Stimulated activated CD8-positive, alpha-beta memory T cell treated with anti-CD3 and anti-CD28 coated beads, Interleukin-4, amount 100 ng/mL, for 48 hours (primary cell): ENCODE data around the gene CNR2.
"Not testable (repeated sequence)": the region's sequence is repeated elsewhere in the genome, so short reads cannot be mapped to it uniquely, and the experiment has no call there.

ENCODE experiments used
- DNase-seq: peaks from one replicate; pipeline ENCODE4 v3.0.0-alpha.2; 2020

CNR2 gene

DNA sequence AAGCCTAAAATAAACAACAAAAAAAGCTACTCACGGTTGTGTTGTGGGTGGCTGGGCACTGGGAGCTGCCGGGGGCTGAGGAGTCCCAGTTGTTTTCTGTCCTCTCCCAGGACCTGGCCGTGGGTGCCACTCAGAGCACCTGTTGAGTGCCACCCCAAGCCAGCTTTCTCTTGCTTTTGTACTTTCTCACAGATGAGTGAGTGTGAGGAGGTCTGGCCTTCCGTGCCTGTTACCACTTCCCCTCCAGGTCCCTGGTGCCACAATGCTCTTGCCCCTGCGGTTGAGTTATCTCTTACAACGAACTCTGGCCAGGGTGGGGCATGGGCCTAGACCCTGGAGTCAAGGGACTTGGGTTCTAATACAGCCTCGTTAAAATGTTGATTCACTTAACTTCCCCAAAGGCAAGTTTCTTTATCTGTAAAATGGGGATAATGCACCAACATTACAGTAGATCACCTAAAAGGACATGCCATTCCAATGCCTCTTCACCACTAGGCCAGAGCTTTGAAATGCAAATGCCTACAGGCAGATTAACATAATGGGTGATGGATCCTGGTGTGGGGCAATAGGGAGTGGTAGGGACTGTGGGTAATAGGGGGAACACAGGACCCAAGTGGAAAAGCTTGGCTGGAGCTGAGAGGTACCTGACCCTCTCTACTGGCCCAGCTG is at the start of gene CNR2:
Gene CNR2 (minus strand): TSS at position 151 of the 669 bp plus-strand sequence. CDS start 37,745 bp downstream, outside the sequence.
- no peak for DNase-seq

DNA sequence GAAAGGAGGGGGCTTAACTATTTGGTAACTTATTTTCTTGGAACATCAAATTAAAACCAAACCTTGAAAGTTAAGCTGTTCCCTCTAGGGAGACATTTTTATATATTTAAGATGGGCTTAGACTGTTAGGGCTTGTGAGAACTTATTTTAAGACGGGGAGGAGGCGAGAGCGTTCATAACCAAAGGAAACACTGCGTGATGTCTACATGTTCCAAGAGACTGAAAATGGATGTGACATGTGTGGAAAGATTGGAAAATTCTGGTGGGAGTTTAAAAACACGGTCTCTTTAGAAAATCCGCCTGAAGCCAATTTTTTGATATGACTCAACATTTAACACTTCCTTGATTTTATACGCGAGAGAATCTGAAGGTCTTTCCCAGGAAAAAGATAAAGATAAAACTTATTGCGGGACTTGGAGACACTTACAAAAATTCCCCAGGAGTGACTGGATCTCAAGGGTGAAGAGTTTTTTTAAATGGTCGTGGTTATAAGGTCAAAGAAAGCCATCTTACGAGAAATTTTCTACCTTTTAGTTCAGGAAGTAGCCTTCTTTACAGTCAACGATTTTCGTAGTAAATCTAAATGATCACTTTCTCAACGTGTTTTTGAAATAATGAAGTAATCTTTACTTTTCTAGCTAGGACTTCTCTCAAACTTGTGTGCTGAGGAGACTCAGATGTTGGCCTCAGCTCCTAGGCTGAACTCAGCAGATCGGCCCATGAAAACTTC is 47.3 kb upstream of the CNR2 start:
- no peak for DNase-seq

DNA sequence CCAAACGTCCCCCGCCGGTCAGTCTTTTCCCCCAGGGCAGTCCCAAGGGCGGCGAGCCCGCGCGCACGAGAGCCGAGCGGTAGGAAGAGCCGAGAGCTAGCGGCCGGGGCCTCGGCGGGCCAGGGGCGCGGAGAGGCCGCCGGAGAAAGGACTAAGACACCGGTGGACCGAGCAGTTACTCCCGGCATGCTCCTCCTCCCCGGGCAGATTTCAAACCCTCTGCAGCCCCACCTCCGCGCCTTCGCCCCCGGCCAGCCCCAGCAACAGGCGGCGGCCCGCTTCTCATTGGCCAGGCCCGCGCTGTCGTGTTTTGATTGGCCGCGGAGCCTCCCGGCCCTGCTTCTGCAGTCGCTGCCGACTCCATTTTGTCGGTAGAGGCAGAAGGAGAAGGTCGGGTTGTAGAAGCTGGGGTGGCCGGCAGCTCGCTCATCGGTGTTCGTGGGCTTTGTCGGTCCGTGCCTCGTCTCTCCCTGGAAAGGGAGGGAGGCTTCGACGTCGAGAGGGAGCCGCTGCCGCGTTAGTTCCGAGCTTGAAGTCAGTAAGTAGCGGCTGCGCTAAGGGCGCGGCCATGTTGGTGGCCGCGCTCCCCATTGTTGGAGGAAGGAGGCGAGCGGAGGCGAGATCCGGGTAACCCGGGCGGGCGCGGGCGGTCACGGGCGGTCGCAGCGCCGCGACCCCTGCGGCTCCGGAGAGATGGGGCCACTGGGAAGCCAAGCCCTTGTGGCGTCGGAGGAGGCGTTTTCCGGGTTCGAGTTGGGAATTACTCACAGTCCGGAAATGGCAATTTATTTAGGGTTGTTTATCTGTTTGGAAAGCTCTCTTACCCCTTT is 46.5 kb upstream of the CNR2 start, which contains the start of gene PNRC2:
Gene PNRC2 (plus strand): TSS at position 368 of the 830 bp plus-strand sequence. CDS start 1,630 bp downstream, outside the sequence.
- DNase-seq: peak; percentile 96

DNA sequence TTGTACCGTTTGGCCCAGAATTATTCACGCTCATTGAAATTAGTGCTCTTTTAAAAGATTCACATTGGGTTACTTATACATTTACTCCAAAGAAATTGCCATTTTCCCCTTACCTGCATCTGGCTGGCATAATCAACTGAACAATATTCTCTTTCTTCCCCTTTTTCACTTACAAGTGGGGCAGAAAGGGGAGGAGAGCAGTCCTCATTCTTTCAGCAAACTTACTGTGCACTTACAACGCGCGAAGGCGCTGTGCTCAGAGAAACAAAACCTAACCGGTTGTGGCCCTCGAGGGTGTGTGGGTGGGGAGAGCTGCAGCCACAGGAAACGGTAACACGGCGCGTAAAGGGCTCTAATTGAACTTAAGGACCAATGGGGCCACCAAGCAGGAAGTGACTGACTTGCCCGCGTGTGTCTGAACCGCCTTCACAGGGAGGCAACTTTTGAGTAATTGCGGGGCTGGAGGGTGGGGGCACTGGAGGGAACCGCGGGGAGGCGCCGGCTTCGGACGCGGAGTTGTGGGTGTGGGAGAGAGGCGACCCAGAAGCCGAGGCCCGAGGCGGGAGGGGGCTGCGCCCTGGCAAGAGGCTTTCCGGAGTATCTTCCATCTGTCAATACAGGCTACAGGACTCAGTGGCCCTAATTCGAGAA is 45.8 kb upstream of the CNR2 start:
- DNase-seq: peak; percentile 92

DNA sequence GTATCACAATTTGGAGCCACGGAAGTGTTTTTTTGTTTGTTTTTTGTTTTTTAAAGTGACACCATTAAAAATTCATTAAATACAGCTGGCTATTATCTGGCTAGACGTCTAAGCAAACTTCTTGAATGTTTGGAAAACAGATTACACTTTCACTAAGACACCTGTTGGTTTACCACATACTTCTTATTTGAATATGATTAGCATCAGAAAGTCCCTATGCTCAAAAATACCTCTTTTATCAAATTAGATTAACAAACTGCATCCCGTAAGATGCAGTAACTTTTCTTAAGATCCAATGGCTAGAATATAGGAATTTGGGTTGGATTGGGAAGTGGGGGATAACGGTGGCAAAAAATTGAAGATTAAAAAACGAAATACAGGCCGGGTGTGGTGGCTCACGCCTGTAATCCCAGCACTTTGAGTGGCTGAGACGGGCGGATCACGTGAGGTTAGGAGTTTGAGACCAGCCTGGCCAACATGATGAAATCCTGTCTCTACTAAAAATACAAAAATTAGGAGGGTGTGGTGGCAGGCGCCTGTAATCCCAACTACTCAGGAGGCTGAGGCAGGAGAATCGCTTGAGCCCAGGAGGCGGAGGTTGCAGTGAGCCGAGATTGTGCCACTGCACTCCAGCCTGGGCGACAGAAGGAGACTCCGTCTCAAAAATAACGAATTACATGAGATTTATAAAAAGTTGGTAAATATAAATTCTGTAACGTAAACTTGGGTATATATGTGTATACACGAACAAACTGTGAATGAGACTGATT is 45.1 kb upstream of the CNR2 start:
- DNase-seq: not testable (repeated sequence)

DNA sequence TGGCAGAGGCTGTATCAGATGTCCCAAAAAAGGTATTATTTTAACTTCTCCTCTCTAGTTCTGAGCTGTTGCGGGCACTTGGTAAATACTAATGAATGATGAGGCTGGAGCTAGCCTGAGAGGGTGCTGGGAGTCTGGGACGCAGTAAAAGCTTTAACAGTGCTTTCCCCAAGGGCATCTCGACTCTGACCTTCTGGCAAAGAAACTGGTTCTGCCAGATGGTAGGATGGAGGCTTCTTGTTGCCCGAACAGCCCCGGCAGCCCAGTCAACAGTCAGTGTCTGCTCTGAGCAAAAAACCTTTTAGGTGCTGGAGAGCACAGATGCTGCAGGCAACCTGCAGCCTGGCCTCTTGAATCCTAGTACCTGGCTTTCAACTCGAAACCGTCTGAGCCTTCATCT is 43.9 kb upstream of the CNR2 start:
- DNase-seq: no peak

DNA sequence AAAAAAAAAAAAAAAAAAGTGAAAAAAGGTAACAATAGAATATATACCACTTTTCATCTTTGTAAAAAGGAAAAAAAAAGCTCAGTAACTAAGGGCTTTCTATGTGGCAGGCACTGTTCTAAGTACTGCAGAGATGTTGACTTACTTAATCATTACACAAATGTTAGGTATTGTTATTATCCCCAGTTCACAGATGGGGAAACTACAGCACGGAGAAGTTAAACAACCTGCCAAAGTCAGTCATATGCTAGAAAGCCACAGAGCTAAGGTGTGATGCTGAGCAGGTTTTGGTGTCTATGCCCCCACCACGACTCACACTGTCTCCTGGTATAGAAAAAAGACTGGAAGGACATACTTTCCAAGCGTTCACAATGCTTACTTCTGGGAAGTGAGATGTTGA is 39.9 kb upstream of the CNR2 start:
- no peak for DNase-seq

DNA sequence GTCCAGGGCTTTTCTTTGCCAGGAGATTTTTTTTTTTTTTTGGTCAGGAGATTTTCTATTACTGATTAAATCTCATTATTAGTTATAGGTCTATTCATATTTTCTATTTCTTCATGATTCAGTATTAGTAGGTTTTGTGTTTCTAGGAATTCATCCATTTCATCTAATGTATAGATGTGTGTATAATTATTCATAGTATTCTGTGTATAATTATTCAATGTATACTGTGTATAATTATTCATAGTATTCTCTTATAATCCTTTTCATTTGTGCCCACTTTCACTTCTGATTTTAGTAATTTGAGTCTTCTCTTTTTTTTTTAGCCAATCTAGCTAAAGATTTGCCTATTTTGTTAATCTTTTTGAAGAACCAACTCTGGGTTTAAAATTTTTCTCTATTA is 34.2 kb upstream of the CNR2 start:
- DNase-seq: no peak

DNA sequence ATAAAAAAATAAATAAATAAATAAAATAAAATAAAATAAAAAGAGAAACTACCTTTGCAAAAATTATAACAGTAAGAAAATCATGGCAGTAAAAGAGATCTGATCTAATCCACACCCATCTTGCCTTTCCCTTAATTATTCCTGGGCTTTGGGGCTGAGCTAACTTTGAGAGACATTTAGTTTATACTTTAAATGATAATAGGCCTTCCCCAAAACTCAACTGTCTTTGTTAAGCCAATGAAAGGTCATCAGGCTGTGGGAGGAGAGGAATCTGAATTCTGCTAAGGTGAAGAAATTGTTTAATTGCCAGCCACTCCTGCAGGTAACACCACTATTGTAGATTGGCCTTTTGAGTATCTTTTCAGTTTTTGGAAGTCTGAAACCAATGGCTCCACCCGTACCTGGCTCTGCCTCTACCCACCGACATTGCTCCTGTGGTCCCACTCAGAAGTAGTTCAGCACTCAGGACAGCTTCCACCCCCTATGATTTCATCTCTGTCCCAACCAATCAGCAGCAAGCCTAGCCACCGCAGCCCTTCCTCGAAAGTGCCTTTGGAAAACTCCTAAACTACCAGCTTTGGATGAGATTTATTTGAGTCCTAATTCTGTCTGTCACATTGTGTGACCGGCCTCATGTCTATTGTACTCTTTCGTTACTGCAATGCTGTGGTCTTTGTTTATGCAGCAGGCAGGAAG is 23.5 kb upstream of the CNR2 start:
- no peak for DNase-seq

DNA sequence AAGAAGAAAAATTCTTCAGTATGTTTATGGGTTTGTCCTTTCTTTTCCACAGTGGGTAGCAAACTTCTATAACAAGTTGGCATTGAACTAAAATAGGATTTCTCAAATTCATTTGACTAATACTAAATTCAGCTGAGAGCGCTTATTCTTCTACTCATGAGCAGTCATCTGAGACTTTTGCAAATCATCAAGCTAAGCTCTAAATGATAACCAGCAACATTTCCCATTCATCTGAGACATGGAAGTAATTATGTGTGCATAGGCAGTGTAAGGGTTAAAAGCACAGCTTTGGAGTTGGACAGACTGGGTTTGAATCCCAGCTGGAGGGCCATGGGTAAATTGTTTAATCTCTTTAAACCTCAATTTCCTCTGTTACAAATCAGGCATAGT is 18.3 kb upstream of the CNR2 start:
- DNase-seq: no peak

DNA sequence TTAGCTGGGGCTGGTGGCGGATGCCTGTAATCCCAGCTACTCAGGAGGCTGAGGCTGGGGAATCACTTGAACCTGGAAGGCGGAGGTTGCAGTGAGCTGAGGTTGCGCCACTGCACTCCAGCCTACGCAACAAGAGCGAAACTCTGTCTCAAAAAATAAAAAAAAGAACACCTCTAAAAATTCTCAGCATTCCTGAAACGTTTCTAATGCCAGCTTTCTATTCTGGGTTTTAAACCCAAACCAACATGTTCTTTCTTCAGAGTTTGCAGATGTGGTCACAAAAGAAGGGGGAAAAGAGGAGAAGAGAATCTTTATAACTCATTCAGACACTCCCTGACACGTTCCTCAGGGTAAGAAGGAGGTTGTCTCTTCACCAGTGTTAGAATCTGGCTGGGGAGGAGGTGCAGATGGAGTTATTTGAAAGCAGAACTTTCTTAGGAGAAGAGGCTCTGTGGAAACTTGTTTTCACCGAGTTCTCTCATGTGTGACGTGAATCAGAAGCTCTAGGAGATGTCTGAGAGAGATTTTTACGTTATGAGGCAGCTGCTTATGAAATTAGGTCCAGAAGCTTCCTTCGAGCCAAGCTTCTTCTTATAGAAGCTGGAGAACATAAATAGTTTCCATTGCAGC is 17.8 kb upstream of the CNR2 start:
- no peak for DNase-seq

DNA sequence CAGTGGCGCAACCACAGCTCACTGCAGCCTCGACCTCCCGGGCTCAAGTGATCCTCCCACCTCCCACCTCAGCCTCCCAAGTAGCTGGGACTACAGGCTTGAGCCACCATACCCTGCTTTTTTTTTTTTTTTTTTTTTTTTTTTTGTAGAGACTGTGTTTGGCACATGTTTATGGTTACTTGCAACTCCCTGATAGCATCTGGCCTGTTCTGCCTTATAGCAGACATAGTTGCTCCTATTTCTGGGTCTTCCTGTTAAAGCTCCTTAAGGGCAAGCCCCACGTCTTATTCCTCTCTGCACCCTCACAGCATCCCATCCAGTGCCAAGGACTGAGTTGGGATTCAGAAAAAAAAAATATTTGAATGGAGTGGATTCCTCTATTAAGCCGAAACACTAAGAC is 17.1 kb upstream of the CNR2 start:
- no peak for DNase-seq

DNA sequence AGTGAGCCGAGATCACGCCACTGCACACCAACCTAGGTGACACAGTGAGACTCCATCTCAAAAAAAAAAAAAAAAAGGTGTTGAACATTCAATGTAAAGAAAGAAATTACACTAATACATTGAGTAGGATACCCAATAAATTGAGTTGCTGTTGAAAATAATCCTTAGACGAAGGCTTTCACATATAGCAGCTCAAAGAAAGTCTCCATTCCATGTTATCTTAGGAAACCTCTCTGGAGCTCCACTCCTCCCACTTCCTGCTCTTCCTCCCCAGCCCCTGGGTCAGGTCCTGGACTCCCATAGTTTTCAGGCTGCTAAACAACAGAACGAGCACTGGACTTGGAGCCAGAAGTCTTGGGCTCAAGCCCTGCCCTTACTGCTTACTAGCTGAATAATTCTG is 15.6 kb upstream of the CNR2 start:
- no peak for DNase-seq

DNA sequence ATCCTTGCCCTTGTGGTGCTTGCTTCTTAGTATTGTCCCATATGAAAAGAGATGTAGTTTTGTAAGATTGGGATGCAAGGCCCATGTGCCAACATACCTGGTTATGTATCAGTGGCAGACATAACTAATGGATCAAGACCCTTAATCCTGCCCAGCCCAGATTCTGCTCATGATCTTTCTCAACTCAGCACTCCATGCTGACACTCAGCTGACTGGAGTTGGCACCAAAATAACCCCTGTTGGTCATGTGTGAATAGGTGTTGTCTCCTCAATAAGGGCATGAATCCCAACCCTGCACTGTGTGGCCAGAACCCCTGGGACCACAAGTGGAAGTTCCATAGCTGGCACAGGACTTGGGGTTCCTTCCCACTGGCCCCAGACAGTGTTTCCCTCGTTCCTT is 13.9 kb upstream of the CNR2 start:
- DNase-seq: no peak

DNA sequence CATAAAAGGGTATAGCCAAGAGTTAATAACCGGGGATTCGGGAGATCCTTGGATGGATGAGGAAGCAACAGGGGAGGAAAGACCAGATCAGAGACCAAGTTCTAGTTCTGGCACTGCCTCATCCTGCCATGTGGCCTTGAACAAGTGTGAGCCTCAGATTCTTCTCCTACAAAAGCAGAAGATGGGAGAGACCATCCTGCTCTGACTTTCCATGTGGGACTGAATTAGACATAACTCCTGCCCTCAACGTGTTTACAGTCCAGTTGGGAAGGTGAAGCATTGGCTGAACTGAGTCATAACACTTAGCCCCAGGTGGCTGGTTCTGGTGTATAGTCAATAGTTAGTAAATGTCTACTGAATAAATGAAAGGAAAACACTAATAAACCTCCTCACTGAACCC is 12.1 kb upstream of the CNR2 start:
- no peak for DNase-seq

DNA sequence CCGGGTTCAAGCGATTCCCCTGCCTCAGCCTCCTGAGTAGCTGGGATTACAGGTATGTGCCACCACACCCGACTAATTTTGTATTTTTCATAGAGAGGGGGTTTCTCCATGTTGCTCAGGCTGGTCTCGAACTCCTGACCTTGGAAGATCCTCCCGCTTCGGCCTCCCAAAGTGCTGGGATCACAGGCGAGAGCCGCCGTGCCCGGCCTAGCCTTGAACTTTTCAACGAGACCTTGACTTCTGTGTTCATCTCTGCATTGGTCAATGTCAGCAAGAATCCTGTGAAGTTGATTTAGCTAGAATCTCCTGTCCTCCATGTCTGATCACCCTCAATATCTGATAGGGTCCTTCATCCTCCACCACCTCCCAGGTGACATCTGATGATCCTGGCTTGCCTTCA is 11.4 kb upstream of the CNR2 start:
- no peak for DNase-seq

DNA sequence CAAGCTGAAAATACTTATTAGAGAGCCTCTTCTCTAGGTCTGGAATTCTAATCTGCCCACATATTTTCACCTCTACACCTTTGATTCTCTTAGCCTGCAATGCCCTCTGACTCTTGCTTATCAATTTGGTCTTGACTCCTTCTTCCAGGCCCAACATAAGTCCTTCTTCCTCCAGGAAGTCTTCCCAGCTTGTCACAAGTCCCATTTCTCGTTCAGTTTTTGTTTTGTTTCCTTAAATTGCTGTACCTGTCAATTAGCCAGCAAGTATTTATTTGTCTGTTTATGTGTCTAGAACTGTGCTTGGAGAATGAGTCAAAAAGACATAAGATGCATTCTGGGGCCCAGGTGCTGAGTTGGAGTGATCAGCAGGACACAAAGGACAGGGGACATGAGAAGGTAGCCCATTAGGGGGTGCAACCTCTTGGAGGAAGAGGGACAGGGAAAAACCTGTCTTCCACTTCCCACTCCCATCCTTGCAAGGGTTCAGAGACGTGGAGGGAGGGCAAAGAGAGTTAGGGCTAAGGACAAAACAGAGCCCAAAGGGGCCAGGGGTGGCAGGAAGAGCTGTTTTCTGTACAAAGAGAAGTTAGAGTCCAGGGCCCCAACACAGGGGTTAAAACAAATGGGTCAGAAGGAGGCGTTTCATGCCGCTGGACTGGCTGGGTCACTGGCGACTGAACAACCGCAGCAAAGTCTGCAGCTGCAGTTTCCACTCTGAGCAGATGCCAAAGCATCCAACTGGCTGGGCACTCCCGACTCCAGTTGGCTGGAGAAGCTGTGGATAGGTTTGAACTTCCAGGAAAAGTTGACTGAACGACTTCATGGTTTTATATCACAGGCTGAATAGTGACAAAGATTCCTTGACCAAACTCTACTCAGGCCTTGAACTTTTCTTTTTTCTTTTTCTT is 10.7 kb upstream of the CNR2 start:
- DNase-seq: no peak

DNA sequence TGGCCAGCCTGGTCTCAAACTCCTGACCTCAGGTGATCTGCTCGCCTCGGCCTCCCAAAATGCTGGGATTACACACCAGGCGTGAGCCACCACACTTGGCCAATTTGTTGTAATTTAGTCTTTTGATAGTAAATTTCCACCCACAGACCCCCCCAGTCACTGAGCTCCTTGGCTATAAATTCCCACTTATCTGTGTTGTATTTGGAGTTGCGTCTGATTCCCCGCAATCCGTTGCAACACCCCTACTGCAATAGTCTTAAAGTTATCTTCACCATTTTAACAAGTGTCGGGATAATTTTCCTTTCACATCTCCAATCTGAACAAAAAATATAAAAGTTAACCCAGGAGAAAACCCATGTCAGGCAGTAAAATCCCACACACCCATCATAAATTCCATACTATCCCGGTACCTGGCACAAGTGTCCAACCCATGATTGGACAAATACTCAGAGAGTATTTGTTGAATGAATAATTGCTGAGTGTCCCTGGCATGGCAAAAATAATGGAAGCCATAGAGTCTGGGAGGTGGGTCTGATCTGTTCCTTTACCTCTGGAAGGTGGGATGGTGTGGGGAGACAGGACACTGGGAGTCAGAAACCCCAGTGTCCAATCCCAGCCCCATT is 9.3 kb upstream of the CNR2 start:
- DNase-seq: no peak
